ENCODE results near the gene BBOX1. TPM values are rescaled to one million over a fixed set of nuclear protein-coding genes. Genes with fewer than 3 reads are reported as not detected.
A peak's percentile ranks its signal among the peaks of the same experiment; 100 is the strongest.
"Not testable (repeated sequence)": the region's sequence is repeated elsewhere in the genome, so short reads cannot be mapped to it uniquely, and the experiment has no call there.

The BBOX1 gene
- total RNA-seq, 1 experiment from 2014 or later, result not detected

- Histone ChIP-seq H3K36me3 (no peaks in the 10 kb centered on the region), H3K4me3 (no peak overlapping the region), H3K27me3 (no peaks in the 10 kb centered on the region), H3K9me3 (replicated peaks) (no peaks in the 10 kb centered on the region), H3K4me1 (no peaks in the 10 kb centered on the region), H3K27ac (no peak overlapping the region)
- DNase-seq, result peak in 1 of 2 experiments; percentile 35
These were observed 76.1 kb downstream of the BBOX1 start for GRCh38 chr11:27116684-27117083.

- DNase-seq, result no peak
- no peaks in the 10 kb centered on the region for H3K4me1 ChIP-seq
- no peaks in the 10 kb centered on the region for H3K27me3 ChIP-seq
- H3K36me3 ChIP-seq, result no peaks in the 10 kb centered on the region
- H3K9me3 ChIP-seq (replicated peaks), result no peaks in the 10 kb centered on the region
- H3K27ac ChIP-seq, result no peak overlapping the region
- no peak overlapping the region for H3K4me3 ChIP-seq
These were observed 77.8 kb downstream of the BBOX1 start for GRCh38 chr11:27118371-27118770.

GRCh38 chr11:27118949-27119348 is 78.3 kb downstream of the BBOX1 start:
- Histone ChIP-seq H3K27me3 (no peaks in the 10 kb centered on the region), H3K27ac (no peak overlapping the region), H3K9me3 (replicated peaks) (no peaks in the 10 kb centered on the region), H3K4me3 (no peak overlapping the region), H3K4me1 (no peaks in the 10 kb centered on the region), H3K36me3 (no peaks in the 10 kb centered on the region)
- no peak for DNase-seq

DNA sequence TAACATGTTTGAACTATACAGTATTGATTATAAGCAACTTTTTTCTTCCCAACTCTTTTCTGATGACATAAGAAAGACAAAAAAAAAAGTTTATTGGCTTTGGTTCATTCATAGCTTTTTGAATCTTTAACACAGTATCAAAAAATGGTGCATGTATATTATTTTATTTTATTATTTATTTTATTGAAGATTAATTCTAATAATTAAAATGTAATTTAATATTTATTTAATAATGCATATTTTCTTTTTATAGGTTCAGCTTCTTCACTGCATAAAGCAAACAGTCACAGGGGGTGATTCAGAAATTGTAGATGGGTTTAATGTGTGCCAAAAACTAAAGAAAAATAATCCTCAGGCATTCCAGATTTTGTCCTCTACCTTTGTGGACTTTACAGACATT is 78.8 kb downstream of the BBOX1 start:
- DNase-seq, result no peak
- Histone ChIP-seq H3K4me1 (no peaks in the 10 kb centered on the region), H3K36me3 (no peaks in the 10 kb centered on the region), H3K27ac (no peak overlapping the region), H3K4me3 (no peak overlapping the region), H3K9me3 (replicated peaks) (no peaks in the 10 kb centered on the region), H3K27me3 (no peaks in the 10 kb centered on the region)

DNA sequence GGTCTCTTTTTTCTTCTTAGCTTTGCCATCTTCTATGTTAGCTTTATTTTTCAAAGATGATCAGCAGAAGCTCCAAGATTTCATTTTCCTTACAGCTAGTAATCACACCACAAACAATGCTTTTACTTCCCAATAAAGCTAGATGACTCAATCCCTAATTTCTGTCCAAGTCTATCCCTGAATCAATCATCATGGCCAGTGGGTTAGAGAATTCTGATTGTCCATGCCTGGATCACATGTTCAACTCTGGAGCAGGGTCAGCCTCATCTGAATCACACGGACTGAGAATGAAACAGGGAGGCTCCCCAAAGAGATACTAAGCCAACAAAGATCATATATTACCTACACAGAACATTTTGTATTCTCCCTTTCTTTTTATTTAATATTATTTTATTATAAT is 79.6 kb downstream of the BBOX1 start:
- no peak for DNase-seq
- H3K9me3 ChIP-seq (replicated peaks), result no peaks in the 10 kb centered on the region
- H3K4me3 ChIP-seq, result no peak overlapping the region
- no peaks in the 10 kb centered on the region for H3K27me3 ChIP-seq
- H3K27ac ChIP-seq, result no peak overlapping the region
- no peaks in the 10 kb centered on the region for H3K4me1 ChIP-seq
- no peaks in the 10 kb centered on the region for H3K36me3 ChIP-seq

GRCh38 chr11:27122001-27122400 is 81.4 kb downstream of the BBOX1 start:
- no peaks in the 10 kb centered on the region for H3K27me3 ChIP-seq
- no peak overlapping the region for H3K27ac ChIP-seq
- no peaks in the 10 kb centered on the region for H3K9me3 ChIP-seq (replicated peaks)
- no peak for DNase-seq
- H3K4me1 ChIP-seq, result no peaks in the 10 kb centered on the region
- H3K4me3 ChIP-seq, result no peak overlapping the region
- no peaks in the 10 kb centered on the region for H3K36me3 ChIP-seq

GRCh38 chr11:27124514-27125264 is 84.1 kb downstream of the BBOX1 start:
- no peaks in the 10 kb centered on the region for H3K4me1 ChIP-seq
- H3K27me3 ChIP-seq, result no peaks in the 10 kb centered on the region
- H3K4me3 ChIP-seq, result no peak overlapping the region
- DNase-seq, result no peak
- no peaks in the 10 kb centered on the region for H3K36me3 ChIP-seq
- no peaks in the 10 kb centered on the region for H3K9me3 ChIP-seq (replicated peaks)
- no peak overlapping the region for H3K27ac ChIP-seq

GRCh38 chr11:27129686-27130085 is 89.1 kb downstream of the BBOX1 start:
- Histone ChIP-seq H3K27ac (no peak overlapping the region), H3K36me3 (no peaks in the 10 kb centered on the region), H3K4me3 (no peak overlapping the region), H3K9me3 (replicated peaks) (0 out of 2 replicates have a peak, but pooled peaks cover 4% of the 10 kb centered on the region), H3K4me1 (no peaks in the 10 kb centered on the region), H3K27me3 (no peaks in the 10 kb centered on the region)
- DNase-seq, result no peak

- Histone ChIP-seq H3K27me3 (no peaks in the 10 kb centered on the region), H3K4me3 (no peak overlapping the region), H3K4me1 (no peaks in the 10 kb centered on the region), H3K27ac (no peak overlapping the region), H3K36me3 (no peaks in the 10 kb centered on the region), H3K9me3 (replicated peaks) (0 out of 2 replicates have a peak, but pooled peaks cover 4% of the 10 kb centered on the region)
- DNase-seq, result no peak
These were observed 90.2 kb downstream of the BBOX1 start for GRCh38 chr11:27130806-27131205.

- not testable (repeated sequence) for H3K4me1 ChIP-seq; H3K9me3 ChIP-seq (replicated peaks); H3K36me3 ChIP-seq; H3K27me3 ChIP-seq; H3K27ac ChIP-seq; H3K4me3 ChIP-seq
- DNase-seq, result peak in 1 of 2 experiments; percentile 9
These were observed 95.3 kb downstream of the BBOX1 start for GRCh38 chr11:27135924-27136329.

DNA sequence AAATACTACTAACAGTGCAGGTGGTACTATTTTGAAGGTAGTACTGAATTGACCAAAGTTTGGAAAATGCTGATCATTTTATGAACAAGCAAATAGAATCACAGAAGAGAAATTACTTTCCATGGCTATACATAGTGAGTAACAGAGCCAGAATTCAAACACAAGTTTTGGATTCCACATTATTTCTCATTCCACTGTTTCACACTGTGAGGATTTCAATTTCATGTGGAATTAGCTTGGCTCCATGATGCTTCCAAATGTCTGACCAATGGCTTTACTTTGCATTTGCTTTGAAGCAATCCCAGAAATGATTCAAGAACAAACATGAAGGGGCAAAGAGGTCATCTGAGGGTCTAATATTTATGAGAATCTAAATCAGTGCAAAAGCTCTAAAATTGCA is 98.1 kb downstream of the BBOX1 start:
- Histone ChIP-seq H3K27ac (no peak overlapping the region), H3K27me3 (no peaks in the 10 kb centered on the region)
- DNase-seq, result no peak

GRCh38 chr11:27139742-27140367 is 99.2 kb downstream of the BBOX1 start:
- DNase-seq, result no peak
- H3K36me3 ChIP-seq, result no peaks in the 10 kb centered on the region
- no peaks in the 10 kb centered on the region for H3K4me1 ChIP-seq
- H3K4me3 ChIP-seq, result no peak overlapping the region
- no peak overlapping the region for H3K27ac ChIP-seq
- H3K9me3 ChIP-seq (replicated peaks), result no peaks in the 10 kb centered on the region
- H3K27me3 ChIP-seq, result no peaks in the 10 kb centered on the region

More for the DNA sequence above, 98.1 kb downstream of the BBOX1 start:
- Histone ChIP-seq H3K9me3 (replicated peaks) (no peaks in the 10 kb centered on the region), H3K4me3 (no peak overlapping the region), H3K36me3 (no peaks in the 10 kb centered on the region), H3K4me1 (no peaks in the 10 kb centered on the region)

DNA sequence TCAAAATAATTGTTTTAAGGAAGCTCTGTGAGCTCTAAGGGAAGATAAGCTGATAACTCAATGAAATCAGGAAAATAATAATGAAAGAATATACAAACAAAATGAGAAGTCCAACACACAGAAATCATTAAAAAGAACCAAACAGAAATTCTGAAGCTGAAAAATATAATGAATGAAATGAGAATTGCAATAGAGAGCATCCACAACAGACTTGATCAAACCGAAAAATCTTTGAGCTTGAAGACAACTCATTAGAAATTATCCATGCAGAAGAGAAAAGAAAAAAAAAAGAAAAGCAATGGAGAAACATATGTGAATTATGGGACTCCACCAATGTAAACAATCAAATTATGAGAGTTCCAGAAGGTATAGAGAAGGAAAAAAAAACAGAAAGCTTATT is 101.0 kb downstream of the BBOX1 start:
- no peaks in the 10 kb centered on the region for H3K4me1 ChIP-seq
- H3K27me3 ChIP-seq, result no peaks in the 10 kb centered on the region
- H3K27ac ChIP-seq, result no peak overlapping the region
- H3K36me3 ChIP-seq, result no peaks in the 10 kb centered on the region
- no peaks in the 10 kb centered on the region for H3K9me3 ChIP-seq (replicated peaks)
- H3K4me3 ChIP-seq, result no peak overlapping the region
- DNase-seq, result no peak

- H3K4me1 ChIP-seq, result no peaks in the 10 kb centered on the region
- H3K27ac ChIP-seq, result no peak overlapping the region
- H3K36me3 ChIP-seq, result no peaks in the 10 kb centered on the region
- H3K9me3 ChIP-seq (replicated peaks), result peaks cover 7% of the 10 kb centered on the region; the same call in 1 of the 2 replicates
- H3K4me3 ChIP-seq, result no peak overlapping the region
- DNase-seq, result no peak
- H3K27me3 ChIP-seq, result no peaks in the 10 kb centered on the region
These were observed 107.3 kb downstream of the BBOX1 start for GRCh38 chr11:27147916-27148315.

GRCh38 chr11:27148506-27148905 is 107.9 kb downstream of the BBOX1 start:
- no peaks in the 10 kb centered on the region for H3K27me3 ChIP-seq
- no peak for DNase-seq
- no peaks in the 10 kb centered on the region for H3K4me1 ChIP-seq
- H3K36me3 ChIP-seq, result no peaks in the 10 kb centered on the region
- no peak overlapping the region for H3K27ac ChIP-seq
- peaks cover 7% of the 10 kb centered on the region; the same call in 1 of the 2 replicates for H3K9me3 ChIP-seq (replicated peaks)
- no peak overlapping the region for H3K4me3 ChIP-seq

- Histone ChIP-seq H3K4me3 (no peak overlapping the region), H3K9me3 (replicated peaks) (peaks cover 7% of the 10 kb centered on the region; the same call in 1 of the 2 replicates), H3K4me1 (no peaks in the 10 kb centered on the region), H3K27ac (no peak overlapping the region), H3K36me3 (no peaks in the 10 kb centered on the region), H3K27me3 (no peaks in the 10 kb centered on the region)
- DNase-seq, result no peak
These were observed 109.5 kb downstream of the BBOX1 start for GRCh38 chr11:27150098-27150497.

Measured in SJCRH30 (cell line).